Fibroblast of the aortic adventitia (primary cell): ENCODE data around the gene CTSK. TPM values are rescaled to one million over a fixed set of nuclear protein-coding genes. Genes with fewer than 3 reads are reported as not detected.
A peak's percentile ranks its signal among the peaks of the same experiment; 100 is the strongest.
"Not testable (repeated sequence)": the region's sequence is repeated elsewhere in the genome, so short reads cannot be mapped to it uniquely, and the experiment has no call there.

Experiments used
- DNase-seq: peaks from one replicate; pipeline ENCODE4 v3.0.0-alpha.2; 2010; ENCODE audit warnings: low read depth
- H3K4me3 ChIP-seq: 2 replicates; pipeline ENCODE4 v1.5.1; 2011; ENCODE audit warnings: low read depth, mild to moderate bottlenecking, control low read depth, low read length, moderate library complexity
- CTCF ChIP-seq: IDR thresholded peaks from 2 replicates; pipeline ENCODE4 v1.5.1; 2011; ENCODE audit warnings: mild to moderate bottlenecking, low read length, control low read depth, inconsistent platforms; ENCODE audit not compliant: insufficient read depth
- total RNA-seq: library from RNA; depleted of rRNA; stranded (reverse); fragments of >200 nt; gene quantifications from 2 replicates; pipeline ENCODE4 v1.2.3, GENCODE V29; 2012; ENCODE audit warnings: low replicate concordance

Gene CTSK
- total RNA-seq: 547 and 1,513 TPM in 2 replicates

- no peak for TF ChIP-seq CTCF
- peak; percentile 71 for DNase-seq
- H3K4me3 ChIP-seq: peak within 1 kb of the TSS; percentile 66
These were observed at the start of gene CTSK for GRCh38 chr1:150808121-150808520. Gene CTSK (minus strand): TSS chr1:150808260. CDS start chr1:150806805, 1,455 bp downstream.

- not testable (repeated sequence) for DNase-seq, H3K4me3 ChIP-seq
These were observed 44.7 kb upstream of the CTSK start for GRCh38 chr1:150852734-150853133.

GRCh38 chr1:150850801-150851362 is 42.8 kb upstream of the CTSK start:
- H3K4me3 ChIP-seq, DNase-seq: not testable (repeated sequence)

GRCh38 chr1:150846473-150847146 is 38.5 kb upstream of the CTSK start:
- no peak overlapping the region for H3K4me3 ChIP-seq
- no peak for TF ChIP-seq CTCF

GRCh38 chr1:150843474-150843873 is 35.4 kb upstream of the CTSK start:
- no peak for DNase-seq
- no peak for TF ChIP-seq CTCF
- H3K4me3 ChIP-seq: no peak overlapping the region

More at GRCh38 chr1:150846473-150847146, 38.5 kb upstream of the CTSK start:
- no peak for DNase-seq

- H3K4me3 ChIP-seq: no peak overlapping the region
- no peak for TF ChIP-seq CTCF
- DNase-seq: no peak
These were observed 34.9 kb upstream of the CTSK start for GRCh38 chr1:150842964-150843363.

GRCh38 chr1:150842343-150842742 is 34.3 kb upstream of the CTSK start:
- no peak for DNase-seq
- TF ChIP-seq CTCF: no peak
- H3K4me3 ChIP-seq: no peak overlapping the region

- TF ChIP-seq CTCF: no peak
- no peak for DNase-seq
- H3K4me3 ChIP-seq: no peak overlapping the region
These were observed 33.6 kb upstream of the CTSK start for GRCh38 chr1:150841626-150842025.

GRCh38 chr1:150840850-150841249 is 32.8 kb upstream of the CTSK start:
- H3K4me3 ChIP-seq, DNase-seq: not testable (repeated sequence)
